H1 (cell line): ENCODE data around the gene NBEA. TPM values are rescaled to one million over a fixed set of nuclear protein-coding genes. Genes with fewer than 3 reads are reported as not detected.

Source experiments
- CHD7 ChIP-seq: fragments of 300-600 bp; sonication (generic); IDR thresholded peaks from 2 replicates; pipeline ENCODE4 v1.7.1; 2012; ENCODE audit warnings: low read length, moderate library complexity, mild to moderate bottlenecking, inconsistent platforms; ENCODE audit not compliant: insufficient replicate concordance
- E2F6 ChIP-seq: IDR thresholded peaks from 2 replicates; pipeline ENCODE4 v1.6.1; 2012; ENCODE audit warnings: inconsistent platforms
- EZH2 ChIP-seq: fragments of 200-600 bp; sonication (generic); IDR thresholded peaks from 2 replicates; pipeline ENCODE4 v1.7.1; 2012; ENCODE audit warnings: low read depth, mild to moderate bottlenecking, moderate library complexity, low read length, inconsistent platforms; ENCODE audit not compliant: severe bottlenecking
- KDM4A ChIP-seq: IDR thresholded peaks from one replicate; pipeline ENCODE4 v1.7.1; 2012; ENCODE audit warnings: low read depth, mild to moderate bottlenecking, moderate library complexity, low read length, inconsistent platforms; ENCODE audit not compliant: severe bottlenecking
- MAX ChIP-seq: IDR thresholded peaks from 2 replicates; pipeline ENCODE4 v1.6.1; 2012; ENCODE audit warnings: inconsistent platforms
- PHF8 ChIP-seq: fragments of 200-600 bp; sonication (generic); conservative IDR thresholded peaks from 2 replicates; pipeline ENCODE4 v1.7.1; 2012; ENCODE audit warnings: low read depth, mild to moderate bottlenecking, inconsistent platforms, low read length, moderate library complexity
- RAD21 ChIP-seq, 2 experiments: IDR thresholded peaks in 1 of 2; conservative IDR thresholded peaks in 1 of 2; 2 replicates each; pipeline ENCODE4 v1.6.1; 2011; ENCODE audit warnings: low read depth in 2 of 2, low read length in 2 of 2, improper control_type of control experiment in 1 of 2, inconsistent platforms in 1 of 2, mild to moderate bottlenecking in 1 of 2, moderate library complexity in 1 of 2
- SIN3A ChIP-seq, 2 experiments: IDR thresholded peaks in 1 of 2; conservative IDR thresholded peaks in 1 of 2; 2 replicates each; pipeline ENCODE4 v1.6.1; 2011 to 2012; ENCODE audit warnings: low read length in 2 of 2, improper control_type of control experiment in 1 of 2, low read depth in 1 of 2, mild to moderate bottlenecking in 1 of 2
- SP4 ChIP-seq: IDR thresholded peaks from 2 replicates; pipeline ENCODE4 v1.6.1; 2012; ENCODE audit warnings: low read length, inconsistent platforms
- polyA plus RNA-seq, 7 experiments: library from polyadenylated mRNA; depleted of rRNA in 3 of 7; stranded (reverse) in 5 of 7; unstranded in 2 of 7; fragments of >200 nt in 5 of 7; fragments of 200-250 nt in 2 of 7; gene quantifications; 1 replicate in 5 of 7; 2 replicates in 1 of 7; 4 replicates in 1 of 7; pipeline versions ENCODE4 v1.2.1 to v1.2.3, GENCODE V29; 2011 to 2013; ENCODE audit warnings: missing spikeins in 2 of 7, mixed read lengths in 2 of 7
- total RNA-seq: library from RNA; stranded (reverse); fragmentation: NEBNext Ultra II Directional; extraction: Animal tissue kit (Norgen Biotek cat#: 25700); gene quantifications from 2 replicates; pipeline ENCODE4 v1.2.1, GENCODE V29; 2021

Gene NBEA
- total and polyA plus RNA-seq, 2 of the 8 experiments (the other 6 are each of a cell fraction or from before 2014, with no cell fraction given): 14.2 to 21.5 TPM

GRCh38 chr13:34900288-34900739 is 41.8 kb upstream of the NBEA start (continued):
- TF ChIP-seq CHD7 (peak; percentile 92), KDM4A (no peak), E2F6 (0 out of 2 replicates have a peak, but pooled peaks have one; percentile 31), PHF8 (no peak), MAX (0 out of 2 replicates have a peak, but pooled peaks have one; percentile 15), SP4 (0 out of 2 replicates have a peak, but pooled peaks have one; percentile 48), RAD21 (IDR thresholded peaks at IDR 0.05 in 1 of 2, conservative IDR thresholded peaks at IDR 0.05 in 1 of 2; ENCODE audit: low read depth in 2 of 2, low read length in 2 of 2) (peak in 1 of 2 experiments; percentile 4; a peak in 1 of 4 replicates), SIN3A (conservative IDR thresholded peaks at IDR 0.05 in 1 of 2, IDR thresholded peaks at IDR 0.05 in 1 of 2; ENCODE audit: low read depth in 1 of 2, low read length in 2 of 2) (no peak), EZH2 (no peak)
